DND-41 (cell line): ENCODE measurements around the gene NF1.

Experiments
- ATAC-seq: fragments of 200-7000 bp; cut with Tn5 transposase; 3 replicates; pipeline ENCODE4 v1.9.1; 2021; ENCODE audit warnings: low read depth; ENCODE audit not compliant: insufficient read depth
- DNase-seq: peaks from one replicate; pipeline ENCODE4 v3.0.0-alpha.2; 2020
- H2AFZ ChIP-seq: 2 replicates; pipeline ENCODE4 v1.6.0; 2012; ENCODE audit warnings: low read depth, low read length
- H3K27ac ChIP-seq: 2 replicates; pipeline ENCODE4 v1.5.1; 2012; ENCODE audit warnings: low read length, inconsistent platforms
- H3K27me3 ChIP-seq: fragments of 200-600 bp; sonication (generic); 2 replicates; pipeline ENCODE4 v1.6.0; 2012; ENCODE audit warnings: low read length, mild to moderate bottlenecking, inconsistent platforms; ENCODE audit not compliant: insufficient read depth, poor library complexity
- H3K36me3 ChIP-seq: 2 replicates; pipeline ENCODE4 v1.5.1; 2012; ENCODE audit warnings: low read length, inconsistent platforms; ENCODE audit not compliant: insufficient read depth
- H3K4me1 ChIP-seq: 2 replicates; pipeline ENCODE4 v1.5.1; 2012; ENCODE audit warnings: mild to moderate bottlenecking, low read length; ENCODE audit not compliant: insufficient read depth
- H3K4me2 ChIP-seq: 2 replicates; pipeline ENCODE4 v1.6.0; 2012; ENCODE audit warnings: mild to moderate bottlenecking, moderate library complexity, low read length, inconsistent platforms; ENCODE audit not compliant: insufficient read depth
- H3K4me3 ChIP-seq, 2 experiments: fragments of 200-600 bp in 1 of 2; shearing (Covaris generic) in 1 of 2; 2 replicates each; pipeline ENCODE4 v1.5.1; 2012 to 2016; ENCODE audit warnings: inconsistent platforms in 2 of 2, low read length in 2 of 2, mild to moderate bottlenecking in 2 of 2, low read depth in 1 of 2, moderate library complexity in 1 of 2
- H3K79me2 ChIP-seq: 2 replicates; pipeline ENCODE4 v1.6.0; 2012; ENCODE audit warnings: low read length, inconsistent platforms; ENCODE audit not compliant: insufficient read depth
- H3K9ac ChIP-seq: 2 replicates; pipeline ENCODE4 v1.6.0; 2012; ENCODE audit warnings: low read depth, mild to moderate bottlenecking, inconsistent platforms, low read length, moderate library complexity
- H3K9me3 ChIP-seq: 2 replicates; pipeline ENCODE4 v1.5.1; 2012; ENCODE audit warnings: low read length, moderate library complexity, mild to moderate bottlenecking, inconsistent platforms; ENCODE audit not compliant: insufficient read depth, severe bottlenecking
- H4K20me1 ChIP-seq: 2 replicates; pipeline ENCODE4 v1.6.0; 2012; ENCODE audit warnings: low read length; ENCODE audit not compliant: insufficient read depth
- CTCF ChIP-seq: IDR thresholded peaks from 2 replicates; pipeline ENCODE4 v1.5.1; 2012; ENCODE audit warnings: borderline replicate concordance, low read length, moderate library complexity, mild to moderate bottlenecking; ENCODE audit not compliant: poor library complexity, severe bottlenecking; ENCODE audit errors: extremely low read depth
- EZH2 ChIP-seq: IDR thresholded peaks from 3 replicates; pipeline ENCODE4 v1.6.1; 2012; ENCODE audit warnings: borderline replicate concordance, low read depth, mild to moderate bottlenecking, moderate library complexity, low read length, inconsistent platforms; ENCODE audit not compliant: severe bottlenecking

NF1 gene

GRCh38 chr17:31373150-31374093 lies 278.6 kb downstream of the NF1 start:
- Histone ChIP-seq H3K9ac (no peak overlapping the region), H3K4me2 (no peak overlapping the region), H3K9me3 (no peaks in the 10 kb centered on the region), H3K79me2 (no peaks in the 10 kb centered on the region), H3K27ac (no peak overlapping the region), H3K27me3 (no peaks in the 10 kb centered on the region), H3K4me3 (no peak overlapping the region), H2AFZ (no peak overlapping the region), H3K36me3 (peaks cover 39% of the 10 kb centered on the region), H4K20me1 (no peaks in the 10 kb centered on the region), H3K4me1 (no peaks in the 10 kb centered on the region)
- peak; percentile 30 for DNase-seq
- TF ChIP-seq CTCF (peak; percentile 77), EZH2 (no peak)
- peak; percentile 85 for ATAC-seq

- Histone ChIP-seq H3K27me3 (no peaks in the 10 kb centered on the region), H3K36me3 (peaks cover 40% of the 10 kb centered on the region), H3K4me2 (no peak overlapping the region), H3K9me3 (no peaks in the 10 kb centered on the region), H3K4me3 (no peak overlapping the region), H4K20me1 (no peaks in the 10 kb centered on the region), H3K79me2 (no peaks in the 10 kb centered on the region), H3K27ac (no peak overlapping the region), H3K9ac (no peak overlapping the region), H3K4me1 (no peaks in the 10 kb centered on the region), H2AFZ (no peak overlapping the region)
- no peak for ATAC-seq
- no peak for TF ChIP-seq EZH2
- no peak for TF ChIP-seq CTCF
- no peak for DNase-seq
Measured at GRCh38 chr17:31374094-31374447, 279.3 kb downstream of the NF1 start.

- H3K27me3 ChIP-seq, result no peaks in the 10 kb centered on the region
- no peak overlapping the region for H3K4me2 ChIP-seq
- no peak overlapping the region for H3K4me3 ChIP-seq
- H2AFZ ChIP-seq, result no peak overlapping the region
- H3K9me3 ChIP-seq, result no peaks in the 10 kb centered on the region
- DNase-seq (no peak), ATAC-seq (no peak)
- peaks cover 38% of the 10 kb centered on the region for H3K36me3 ChIP-seq
- H3K27ac ChIP-seq, result no peak overlapping the region
- no peaks in the 10 kb centered on the region for H3K4me1 ChIP-seq
- TF ChIP-seq EZH2, result no peak
- TF ChIP-seq CTCF, result no peak
- H3K9ac ChIP-seq, result no peak overlapping the region
- H3K79me2 ChIP-seq, result no peaks in the 10 kb centered on the region
- H4K20me1 ChIP-seq, result no peaks in the 10 kb centered on the region
Measured at GRCh38 chr17:31374503-31374902, 279.7 kb downstream of the NF1 start.
